MM.1S (cell line): Measurements from ENCODE around the gene NLGN1.

Source experiments
- DNase-seq: peaks from one replicate; pipeline ENCODE4 v3.0.0-alpha.2; 2015
- H2AFZ ChIP-seq: fragments of 300-600 bp; sonication (generic); 2 replicates; pipeline ENCODE4 v1.6.0; 2016; ENCODE audit warnings: antibody characterized with exemption, low read length
- H3F3A ChIP-seq: fragments of 300-600 bp; sonication (generic); 2 replicates; pipeline ENCODE4 v1.6.1; 2016; ENCODE audit warnings: mild to moderate bottlenecking, antibody characterized with exemption, low read length, moderate library complexity, mixed read lengths; ENCODE audit not compliant: insufficient read depth
- H3K27ac ChIP-seq: fragments of 300-600 bp; sonication (generic); 2 replicates; pipeline ENCODE4 v1.5.1; 2016; ENCODE audit warnings: mild to moderate bottlenecking, low read length
- H3K27me3 ChIP-seq: fragments of 300-600 bp; sonication (generic); replicated peaks from 2 replicates; pipeline ENCODE4 v1.6.0; 2016; ENCODE audit warnings: low read length; ENCODE audit not compliant: insufficient read depth
- H3K36me3 ChIP-seq: fragments of 300-600 bp; sonication (generic); replicated peaks from 2 replicates; pipeline ENCODE4 v1.6.1; 2016; ENCODE audit warnings: mild to moderate bottlenecking, low read length, mixed read lengths; ENCODE audit not compliant: insufficient read depth
- H3K4me1 ChIP-seq: fragments of 300-600 bp; sonication (generic); 2 replicates; pipeline ENCODE4 v1.6.1; 2016; ENCODE audit warnings: low read length, mixed read lengths
- H3K4me2 ChIP-seq: fragments of 300-600 bp; sonication (generic); 2 replicates; pipeline ENCODE4 v1.6.0; 2016; ENCODE audit warnings: low read depth, low read length
- H3K4me3 ChIP-seq: fragments of 300-600 bp; sonication (generic); 2 replicates; pipeline ENCODE4 v1.5.1; 2016; ENCODE audit warnings: low read length, mixed read lengths
- H3K79me2 ChIP-seq: fragments of 300-600 bp; sonication (generic); 2 replicates; pipeline ENCODE4 v1.6.1; 2016; ENCODE audit warnings: mixed run types, low read length, mixed read lengths
- H3K9ac ChIP-seq: fragments of 300-600 bp; sonication (generic); 2 replicates; pipeline ENCODE4 v1.6.1; 2016; ENCODE audit warnings: low read length, mixed read lengths
- H3K9me2 ChIP-seq: fragments of 300-600 bp; sonication (generic); replicated peaks from 2 replicates; pipeline ENCODE4 v1.6.1; 2016; ENCODE audit warnings: mild to moderate bottlenecking, low read length, mixed read lengths; ENCODE audit not compliant: insufficient read depth
- H3K9me3 ChIP-seq: fragments of 300-600 bp; sonication (generic); replicated peaks from 2 replicates; pipeline ENCODE4 v1.6.1; 2016; ENCODE audit warnings: mild to moderate bottlenecking, low read length, mixed read lengths; ENCODE audit not compliant: insufficient read depth
- H4K20me1 ChIP-seq: fragments of 300-600 bp; sonication (generic); 2 replicates; pipeline ENCODE4 v1.6.1; 2016; ENCODE audit warnings: mild to moderate bottlenecking, low read length, moderate library complexity, mixed read lengths; ENCODE audit not compliant: insufficient read depth
- EZH2 ChIP-seq: fragments of 300-600 bp; sonication (generic); optimal IDR thresholded peaks from 2 replicates; pipeline ENCODE3; 2017; ENCODE audit warnings: low read depth, mild to moderate bottlenecking, antibody characterized with exemption, low read length, mixed read lengths
- EZH2phosphoT487 ChIP-seq: fragments of 300-600 bp; sonication (generic); IDR thresholded peaks from 2 replicates; pipeline ENCODE4 v1.6.1; 2018; ENCODE audit warnings: antibody characterized with exemption, low read length
- TF ChIP-seq, protein P1 (sequence below): fragments of 300-600 bp; sonication (generic); IDR thresholded peaks from 2 replicates; pipeline ENCODE4 v1.5.1; 2016; ENCODE audit warnings: antibody characterized with exemption, low read length, mixed read lengths

Gene NLGN1

GRCh38 chr3:173556546-173556945 lies 159.0 kb downstream of the NLGN1 start:
- Histone ChIP-seq H4K20me1 (no peaks in the 10 kb centered on the region), H3K79me2 (no peaks in the 10 kb centered on the region), H3K27me3 (no peaks in the 10 kb centered on the region), H3K36me3 (no peaks in the 10 kb centered on the region), H2AFZ (no peak overlapping the region), H3K27ac (no peak overlapping the region), H3K4me2 (no peak overlapping the region), H3K9ac (no peak overlapping the region), H3K9me2 (no peaks in the 10 kb centered on the region), H3K4me1 (no peaks in the 10 kb centered on the region), H3F3A (no peaks in the 10 kb centered on the region), H3K9me3 (no peaks in the 10 kb centered on the region), H3K4me3 (no peak overlapping the region)
- DNase-seq, result no peak
- TF ChIP-seq, protein P1, sequence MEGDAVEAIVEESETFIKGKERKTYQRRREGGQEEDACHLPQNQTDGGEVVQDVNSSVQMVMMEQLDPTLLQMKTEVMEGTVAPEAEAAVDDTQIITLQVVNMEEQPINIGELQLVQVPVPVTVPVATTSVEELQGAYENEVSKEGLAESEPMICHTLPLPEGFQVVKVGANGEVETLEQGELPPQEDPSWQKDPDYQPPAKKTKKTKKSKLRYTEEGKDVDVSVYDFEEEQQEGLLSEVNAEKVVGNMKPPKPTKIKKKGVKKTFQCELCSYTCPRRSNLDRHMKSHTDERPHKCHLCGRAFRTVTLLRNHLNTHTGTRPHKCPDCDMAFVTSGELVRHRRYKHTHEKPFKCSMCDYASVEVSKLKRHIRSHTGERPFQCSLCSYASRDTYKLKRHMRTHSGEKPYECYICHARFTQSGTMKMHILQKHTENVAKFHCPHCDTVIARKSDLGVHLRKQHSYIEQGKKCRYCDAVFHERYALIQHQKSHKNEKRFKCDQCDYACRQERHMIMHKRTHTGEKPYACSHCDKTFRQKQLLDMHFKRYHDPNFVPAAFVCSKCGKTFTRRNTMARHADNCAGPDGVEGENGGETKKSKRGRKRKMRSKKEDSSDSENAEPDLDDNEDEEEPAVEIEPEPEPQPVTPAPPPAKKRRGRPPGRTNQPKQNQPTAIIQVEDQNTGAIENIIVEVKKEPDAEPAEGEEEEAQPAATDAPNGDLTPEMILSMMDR, result no peak
- no peak for TF ChIP-seq EZH2
- no peak for TF ChIP-seq EZH2phosphoT487

- DNase-seq, result no peak
- Histone ChIP-seq H3K4me3 (no peak overlapping the region), H3K9ac (no peak overlapping the region), H3K27me3 (no peaks in the 10 kb centered on the region), H2AFZ (no peak overlapping the region), H3K36me3 (no peaks in the 10 kb centered on the region), H3K27ac (no peak overlapping the region), H3K4me1 (no peaks in the 10 kb centered on the region), H4K20me1 (no peaks in the 10 kb centered on the region), H3K9me2 (no peaks in the 10 kb centered on the region), H3K79me2 (no peaks in the 10 kb centered on the region), H3K9me3 (no peaks in the 10 kb centered on the region), H3F3A (no peaks in the 10 kb centered on the region), H3K4me2 (no peak overlapping the region)
- TF ChIP-seq EZH2phosphoT487 (no peak), EZH2 (no peak)
- TF ChIP-seq, protein P1, result no peak
Observed at GRCh38 chr3:173567997-173568396, 170.5 kb downstream of the NLGN1 start.

DNA sequence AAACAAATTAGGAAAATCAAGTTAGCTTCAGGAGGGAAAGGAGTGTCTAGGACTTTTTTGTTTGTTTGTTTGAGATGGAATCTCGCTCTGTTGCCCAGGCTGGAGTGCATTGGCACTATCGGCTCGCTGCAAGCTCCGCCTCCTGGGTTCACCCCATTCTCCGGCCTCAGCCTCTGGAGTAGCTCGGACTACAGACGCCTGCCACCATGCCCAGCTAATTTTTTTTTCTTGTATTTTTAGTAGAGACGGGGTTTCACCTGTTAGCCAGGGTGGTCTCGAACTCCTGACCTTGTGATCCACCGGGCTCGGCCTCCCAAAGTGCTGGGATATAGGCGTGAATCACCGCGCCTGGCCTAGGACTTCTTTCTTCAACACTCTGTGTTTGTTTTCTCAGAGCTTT lies 171.1 kb downstream of the NLGN1 start:
- no peaks in the 10 kb centered on the region for H3K36me3 ChIP-seq
- TF ChIP-seq, protein P1, result no peak
- TF ChIP-seq EZH2phosphoT487, result no peak
- no peak for TF ChIP-seq EZH2
- H3K9me2 ChIP-seq, result no peaks in the 10 kb centered on the region
- H3K9me3 ChIP-seq, result no peaks in the 10 kb centered on the region
- H2AFZ ChIP-seq, result no peak overlapping the region
- H3K9ac ChIP-seq, result no peak overlapping the region
- H4K20me1 ChIP-seq, result no peaks in the 10 kb centered on the region
- H3K4me2 ChIP-seq, result no peak overlapping the region
- H3K79me2 ChIP-seq, result no peaks in the 10 kb centered on the region
- no peak overlapping the region for H3K4me3 ChIP-seq
- H3K27ac ChIP-seq, result no peak overlapping the region
- DNase-seq, result no peak
- H3K4me1 ChIP-seq, result no peaks in the 10 kb centered on the region
- no peaks in the 10 kb centered on the region for H3K27me3 ChIP-seq
- H3F3A ChIP-seq, result no peaks in the 10 kb centered on the region
